ENCODE measurements around the gene ZNF414.

- TF ChIP-seq EZH2 (IDR thresholded peaks at IDR 0.05; ENCODE audit: borderline replicate concordance) (no peak), CTCF (IDR thresholded peaks at IDR 0.05; ENCODE audit: poor library complexity) (no peak)
Measured at GRCh38 chr19:8489561-8490394, 24.2 kb downstream of the ZNF414 start.

Measured in hepatocyte (in vitro differentiated cells).